IMR-90 (cell line): Measurements from ENCODE around the gene LYRM4. TPM values are rescaled to one million over a fixed set of nuclear protein-coding genes. Genes with fewer than 3 reads are reported as not detected.

ENCODE experiments used
- ATAC-seq: fragments of 200-7000 bp; cut with Tn5 transposase; 2 replicates; pipeline ENCODE4 v1.9.1; 2020; ENCODE audit warnings: low read depth, mild to moderate bottlenecking, moderate library complexity
- BruUV-seq: library from RNA; stranded (reverse); fragments of 400-500 nt; replicated peaks from 2 replicates; lab custom pipeline; 2021; lab: Mats Ljungman, UMichigan
- CTCF ChIA-PET: fragments of 300-600 bp; formaldehyde crosslinking; extraction: SDS; loops from one replicate; lab custom pipeline; 2021; ENCODE audit warnings: antibody characterized with exemption; lab: Yijun Ruan, JAX
- POLR2A ChIA-PET: fragments of 300-600 bp; sonication (Branson Sonifier 250); formaldehyde crosslinking; loops from one replicate; lab custom pipeline; 2022; ENCODE audit warnings: antibody characterized with exemption; ENCODE audit not compliant: unreplicated experiment; lab: Charles Lee
- DNase-seq: peaks from one replicate; pipeline ENCODE4 v3.0.0; 2013
- H2AFZ ChIP-seq: replicated peaks from 2 replicates; pipeline ENCODE3; 2013; ENCODE audit warnings: low read length, mild to moderate bottlenecking; ENCODE audit not compliant: poor library complexity
- H2AK5ac ChIP-seq: 2 replicates; pipeline ENCODE4 v1.6.1; 2013; ENCODE audit warnings: low read depth, low read length, inconsistent platforms
- H2AK9ac ChIP-seq: replicated peaks from 2 replicates; pipeline ENCODE3; 2013; ENCODE audit warnings: mild to moderate bottlenecking, low read depth, low read length, moderate library complexity; ENCODE audit not compliant: poor library complexity
- H2BK120ac ChIP-seq: 2 replicates; pipeline ENCODE4 v1.6.1; 2013; ENCODE audit warnings: low read depth, low read length, inconsistent platforms
- H2BK15ac ChIP-seq: 3 replicates; pipeline ENCODE4 v1.6.1; 2013; ENCODE audit warnings: low read depth, low read length, inconsistent platforms
- H2BK20ac ChIP-seq: 2 replicates; pipeline ENCODE4 v1.6.1; 2013; ENCODE audit warnings: low read depth, mild to moderate bottlenecking, inconsistent platforms, low read length, moderate library complexity
- H2BK5ac ChIP-seq: 2 replicates; pipeline ENCODE4 v1.6.1; 2013; ENCODE audit warnings: mild to moderate bottlenecking, low read depth, low read length, inconsistent platforms; ENCODE audit not compliant: poor library complexity, severe bottlenecking
- H3K14ac ChIP-seq: replicated peaks from 2 replicates; pipeline ENCODE4 v1.6.1; 2013; ENCODE audit warnings: low read depth, low read length, inconsistent platforms
- H3K18ac ChIP-seq: 2 replicates; pipeline ENCODE4 v1.6.1; 2013; ENCODE audit warnings: low read depth, low read length, control low read depth
- H3K23ac ChIP-seq: 2 replicates; pipeline ENCODE4 v1.6.1; 2013; ENCODE audit warnings: low read depth, low read length, inconsistent platforms
- H3K27ac ChIP-seq: 2 replicates; pipeline ENCODE4 v1.5.1; 2013; ENCODE audit warnings: mild to moderate bottlenecking, control low read depth, low read length; ENCODE audit not compliant: insufficient read depth
- H3K27me3 ChIP-seq: 2 replicates; pipeline ENCODE4 v1.6.1; 2013; ENCODE audit warnings: low read length; ENCODE audit not compliant: control insufficient read depth, insufficient read depth
- H3K36me3 ChIP-seq: 2 replicates; pipeline ENCODE4 v1.6.1; 2013; ENCODE audit warnings: low read length, mixed read lengths; ENCODE audit not compliant: control insufficient read depth, insufficient read depth
- H3K4ac ChIP-seq: 2 replicates; pipeline ENCODE4 v1.6.1; 2013; ENCODE audit warnings: low read depth, low read length, inconsistent platforms
- H3K4me1 ChIP-seq: 2 replicates; pipeline ENCODE4 v1.6.1; 2013; ENCODE audit warnings: low read length, mixed read lengths; ENCODE audit not compliant: control insufficient read depth, insufficient read depth
- H3K4me2 ChIP-seq: 2 replicates; pipeline ENCODE4 v1.6.1; 2013; ENCODE audit warnings: low read depth, mild to moderate bottlenecking, control low read depth, low read length, moderate library complexity
- H3K4me3 ChIP-seq: 2 replicates; pipeline ENCODE4 v1.5.1; 2013; ENCODE audit warnings: low read depth, mild to moderate bottlenecking, control low read depth, low read length, moderate library complexity; ENCODE audit not compliant: insufficient read depth
- H3K56ac ChIP-seq: 2 replicates; pipeline ENCODE4 v1.6.1; 2013; ENCODE audit warnings: low read length, inconsistent platforms; ENCODE audit not compliant: insufficient read depth; ENCODE audit errors: extremely low read depth
- H3K79me1 ChIP-seq, 2 experiments: 2 replicates each; pipeline ENCODE4 v1.6.1; 2013; ENCODE audit warnings: low read length in 2 of 2, inconsistent platforms in 1 of 2, low read depth in 1 of 2
- H3K9ac ChIP-seq: 2 replicates; pipeline ENCODE4 v1.6.1; 2013; ENCODE audit warnings: low read depth, low read length, control low read depth
- H3K9me1 ChIP-seq: 2 replicates; pipeline ENCODE4 v1.6.1; 2013; ENCODE audit warnings: low read length, inconsistent platforms; ENCODE audit not compliant: insufficient read depth
- H3K9me3 ChIP-seq: 2 replicates; pipeline ENCODE4 v1.6.1; 2013; ENCODE audit warnings: low read length; ENCODE audit not compliant: control insufficient read depth, insufficient read depth
- H4K20me1 ChIP-seq: 2 replicates; pipeline ENCODE4 v1.6.1; 2013; ENCODE audit warnings: low read length, inconsistent platforms; ENCODE audit not compliant: insufficient read depth
- H4K5ac ChIP-seq: 2 replicates; pipeline ENCODE4 v1.6.1; 2013; ENCODE audit warnings: mild to moderate bottlenecking, low read depth, low read length, control low read depth
- H4K8ac ChIP-seq, 2 experiments: 2 replicates each; pipeline ENCODE4 v1.6.1; 2013; ENCODE audit warnings: low read depth in 2 of 2, low read length in 2 of 2, control low read depth in 1 of 2, inconsistent platforms in 1 of 2
- H4K91ac ChIP-seq: 2 replicates; pipeline ENCODE4 v1.6.1; 2013; ENCODE audit warnings: low read depth, low read length, inconsistent platforms; ENCODE audit not compliant: insufficient read depth
- BHLHE40 ChIP-seq: fragments of 150-350 bp; IDR thresholded peaks from 2 replicates; pipeline ENCODE4 v1.6.1; 2016; ENCODE audit warnings: mild to moderate bottlenecking, low read depth, low read length
- CHD1 ChIP-seq: IDR thresholded peaks from 2 replicates; pipeline ENCODE4 v1.6.1; 2012; ENCODE audit warnings: low read depth, low read length, improper control_type of control experiment
- CTCF ChIP-seq: conservative IDR thresholded peaks from 2 replicates; pipeline ENCODE4 v1.5.1; 2012; ENCODE audit warnings: mild to moderate bottlenecking, low read depth, low read length, improper control_type of control experiment
- ELK1 ChIP-seq: fragments of 150-350 bp; IDR thresholded peaks from 2 replicates; pipeline ENCODE4 v1.6.1; 2016; ENCODE audit warnings: low read depth, mild to moderate bottlenecking, low read length, moderate library complexity, borderline replicate concordance
- FOS ChIP-seq: fragments of 150-350 bp; IDR thresholded peaks from 2 replicates; pipeline ENCODE4 v1.6.1; 2016; ENCODE audit warnings: low read depth, low read length
- MAFK ChIP-seq: IDR thresholded peaks from 2 replicates; pipeline ENCODE4 v1.6.1; 2012; ENCODE audit warnings: low read depth, low read length, improper control_type of control experiment
- MAZ ChIP-seq: IDR thresholded peaks from 2 replicates; pipeline ENCODE4 v1.6.1; 2012; ENCODE audit warnings: low read depth, mild to moderate bottlenecking, low read length, improper control_type of control experiment, moderate library complexity, borderline replicate concordance
- NFE2L2 ChIP-seq: fragments of 150-350 bp; IDR thresholded peaks from 2 replicates; pipeline ENCODE4 v1.6.1; 2016; ENCODE audit warnings: low read depth, mild to moderate bottlenecking, low read length
- POLR2A ChIP-seq: IDR thresholded peaks from 2 replicates; pipeline ENCODE4 v1.6.1; 2012; ENCODE audit warnings: mild to moderate bottlenecking, low read depth, low read length
- RAD21 ChIP-seq: IDR thresholded peaks from 2 replicates; pipeline ENCODE4 v1.6.1; 2012; ENCODE audit warnings: low read length, improper control_type of control experiment
- RFX5 ChIP-seq: IDR thresholded peaks from 2 replicates; pipeline ENCODE4 v1.8.0; 2012; ENCODE audit warnings: low read depth, mild to moderate bottlenecking, low read length, moderate library complexity
- USF2 ChIP-seq: fragments of 150-350 bp; IDR thresholded peaks from 2 replicates; pipeline ENCODE4 v1.6.1; 2017; ENCODE audit warnings: mild to moderate bottlenecking, antibody characterized with exemption, low read length, low read depth
- WGBS, 2 experiments: methylation state at CpG; one replicate each; pipeline versions ENCODE4 v1.1.5 to v1.1.7; 2013; ENCODE audit warnings: missing lambda C conversion rate in 2 of 2; ENCODE audit not compliant: insufficient read length in 1 of 2; ENCODE audit errors: extremely low coverage in 2 of 2; 5-methylcytosine and 5-hydroxymethylcytosine counted together
- dilution Hi-C: fragments of 300-500 bp; cut with HindIII; formaldehyde crosslinking; loops from one replicate; pipeline ENCODE4 v1.14.3; 2018; ENCODE audit warnings: low sequenced_read_pairs; ENCODE audit not compliant: unreplicated experiment
- in situ Hi-C: fragments of 300-500 bp; cut with MboI; formaldehyde crosslinking; loops from 3 replicates; pipeline ENCODE4 v1.14.3; 2019; ENCODE audit warnings: low sequenced_read_pairs, inconsistent platforms, mixed read lengths
- intact Hi-C: fragments of 100-400 bp; cut with micrococcal nuclease; formaldehyde crosslinking; loops from 2 replicates; pipeline ENCODE4 v1.10.0; 2022
- polyA plus RNA-seq, 3 experiments: library from polyadenylated mRNA; depleted of rRNA; stranded (reverse); fragments of >200 nt; gene quantifications; 2 replicates each; pipeline ENCODE4 v1.2.3, GENCODE V29; 2012; ENCODE audit warnings: low replicate concordance in 1 of 3
- total RNA-seq: library from RNA; depleted of rRNA; stranded (reverse); fragments of >200 nt; gene quantifications from 2 replicates; pipeline ENCODE4 v1.2.3, GENCODE V29; 2012

LYRM4 gene
- total and polyA plus RNA-seq, 2 of the 4 experiments (the other 2 are of a cell fraction): 11.5 to 26.6 TPM

GRCh38 chr6:5238336-5238735 is 22.4 kb downstream of the LYRM4 start:
- DNase-seq (no peak), ATAC-seq (no peak)
- dilution Hi-C loops: no loop called here
- H2AK5ac ChIP-seq: no peak overlapping the region
- intact Hi-C loops: no loop called here
- H2AFZ ChIP-seq: no peak overlapping the region
- H4K91ac ChIP-seq: no peak overlapping the region
- no peak overlapping the region for H2BK120ac ChIP-seq
- no peak for TF ChIP-seq CTCF
- no peak for TF ChIP-seq FOS
- TF ChIP-seq MAFK: no peak
- no peak for TF ChIP-seq ELK1
- no peak for TF ChIP-seq USF2
- no peak for TF ChIP-seq RAD21
- TF ChIP-seq BHLHE40: no peak
- TF ChIP-seq NFE2L2: no peak
- TF ChIP-seq MAZ: no peak
- TF ChIP-seq CHD1: no peak
- TF ChIP-seq RFX5: no peak
- no peak for TF ChIP-seq POLR2A
- H3K4me2 ChIP-seq: no peak overlapping the region
- no peak overlapping the region for H4K5ac ChIP-seq
- H3K4me3 ChIP-seq: no peak overlapping the region
- no peaks in the 10 kb centered on the region; a peak in 2 of 4 replicates for H3K79me1 ChIP-seq
- H3K9me3 ChIP-seq: no peaks in the 10 kb centered on the region
- no peaks in the 10 kb centered on the region for H4K20me1 ChIP-seq
- no peaks in the 10 kb centered on the region; the same call in 1 of the 2 replicates for H3K36me3 ChIP-seq
- H3K56ac ChIP-seq: no peak overlapping the region
- POLR2A ChIA-PET: no interaction called here
- no peak overlapping the region for H3K14ac ChIP-seq
- H2BK15ac ChIP-seq: no peak overlapping the region
- no peak overlapping the region for H3K18ac ChIP-seq
- in situ Hi-C loops: no loop called here
- BruUV-seq: no TSS peak
- H3K23ac ChIP-seq: no peak overlapping the region
- no peaks in the 10 kb centered on the region for H3K27me3 ChIP-seq
- no peak overlapping the region for H4K8ac ChIP-seq
- H2BK5ac ChIP-seq: no peak overlapping the region
- CTCF ChIA-PET: interaction anchor here (0.5 kb wide), 1 partner anchor 9 kb away, joined by 3 read pairs; no protein-coding TSS in a partner anchor
- no peak overlapping the region for H3K4ac ChIP-seq
- H2AK9ac ChIP-seq: no peak overlapping the region
- no peaks in the 10 kb centered on the region for H3K4me1 ChIP-seq
- WGBS, 2 experiments: no CpG with 5 or more reads among the region's 1 CpG
- H2BK20ac ChIP-seq: no peak overlapping the region
- H3K9ac ChIP-seq: no peak overlapping the region
- no peaks in the 10 kb centered on the region; the same call in 1 of the 2 replicates for H3K9me1 ChIP-seq
- H3K27ac ChIP-seq: no peak overlapping the region
